ENCODE data around the gene ZMYM4. TPM values are rescaled to one million over a fixed set of nuclear protein-coding genes. Genes with fewer than 3 reads are reported as not detected.

ZMYM4 gene
- total and polyA plus RNA-seq, 2 experiments from 2014 or later, result 34.9 to 37.7 TPM

DNA sequence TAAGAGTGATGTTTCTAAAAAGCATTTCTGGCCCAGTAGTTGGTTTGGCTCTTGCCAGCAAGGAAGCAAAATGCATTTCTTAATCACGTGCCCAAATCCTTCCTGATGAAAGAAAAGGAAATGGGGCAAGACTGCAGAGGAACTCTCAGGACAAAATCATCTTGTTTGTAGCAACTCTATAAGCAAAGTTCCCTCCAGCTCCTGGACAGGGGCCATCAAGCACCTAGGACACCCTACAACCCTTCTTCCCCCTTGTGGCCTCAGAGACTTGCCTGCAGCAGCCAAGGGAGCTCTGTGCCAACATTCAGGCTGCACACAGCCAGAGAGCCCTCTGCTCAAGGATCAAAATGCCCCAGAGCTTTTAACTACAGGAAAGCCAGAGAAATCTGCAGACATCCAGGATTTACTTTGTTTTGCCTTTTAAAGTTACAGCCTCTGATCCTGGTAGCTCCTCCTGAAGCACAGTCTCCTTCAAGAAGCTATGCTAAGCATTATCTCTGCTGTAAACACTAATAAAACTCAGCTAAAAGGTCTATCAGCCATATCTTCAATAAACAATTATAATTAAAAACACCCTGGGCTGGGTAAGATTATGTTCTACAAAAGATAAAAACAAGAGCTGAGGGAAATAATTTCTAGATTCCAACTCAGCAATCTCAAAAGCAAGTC is 183.7 kb downstream of the ZMYM4 start:
- H3K4me3 ChIP-seq, result no peak overlapping the region
- H3K79me2 ChIP-seq (ENCODE audit: insufficient read depth), result no peaks in the 10 kb centered on the region
- no peaks in the 10 kb centered on the region for H3K9me3 ChIP-seq (ENCODE audit: low read depth)
- H2AFZ ChIP-seq, result no peak overlapping the region
- in situ Hi-C loops (cut with MboI), result loop anchor here (5.0 to 10.0 kb wide), 2 partner anchors 110 to 263 kb away; partner anchors contain the start of gene C1orf216
- H3K4me1 ChIP-seq (ENCODE audit: insufficient read depth), result peaks cover 55% of the 10 kb centered on the region
- peak overlapping the region; percentile 72 for H3K9ac ChIP-seq
- TF ChIP-seq EZH2phosphoT487 (IDR thresholded peaks at IDR 0.05; ENCODE audit: insufficient read depth, low read depth), result no peak
- no peak for TF ChIP-seq EZH2 (IDR thresholded peaks at IDR 0.05; ENCODE audit: insufficient read depth, poor library complexity, severe bottlenecking)
- H3K27ac ChIP-seq, result peak overlapping the region; percentile 81
- H3F3A ChIP-seq (ENCODE audit: insufficient read depth), result peaks cover 59% of the 10 kb centered on the region
- 4 to 18% methylated on average over 1 of the region's 1 CpG for WGBS, 2 experiments (ENCODE audit: low coverage in 1 of 2, low lambda C conversion rate in 2 of 2, missing lambda C conversion rate in 2 of 2)
- H4K20me1 ChIP-seq (ENCODE audit: insufficient read depth), result no peaks in the 10 kb centered on the region
- H3K9me2 ChIP-seq (ENCODE audit: insufficient read depth), result no peaks in the 10 kb centered on the region
- H3K4me2 ChIP-seq (ENCODE audit: unreplicated experiment), result peak overlapping the region; percentile 22
- peaks cover 8% of the 10 kb centered on the region; the same call in 1 of the 2 replicates for H3K36me3 ChIP-seq (ENCODE audit: low read depth)
- H3K27me3 ChIP-seq (replicated peaks; ENCODE audit: insufficient read depth), result no peaks in the 10 kb centered on the region
- peak; percentile 84 for DNase-seq

DNA sequence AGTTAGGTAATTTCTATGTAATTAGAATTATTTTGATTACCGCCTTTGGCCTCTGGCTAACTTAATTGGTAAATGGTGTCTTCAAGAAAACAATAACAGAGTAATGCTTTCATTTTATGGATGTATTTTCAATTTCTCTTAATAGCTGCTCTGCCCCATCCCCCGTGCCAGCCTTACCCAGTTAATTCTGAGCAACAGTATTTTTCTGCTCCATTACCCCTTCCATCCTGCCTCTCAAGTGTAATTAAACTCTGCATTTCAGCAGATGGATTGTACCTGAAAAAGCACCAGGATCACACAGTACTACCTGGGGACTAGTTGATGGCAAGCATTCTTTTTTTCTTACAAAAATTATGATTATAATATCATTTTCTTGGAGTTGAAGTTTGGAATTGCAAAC is 184.5 kb downstream of the ZMYM4 start:
- H3K79me2 ChIP-seq (ENCODE audit: insufficient read depth), result no peaks in the 10 kb centered on the region
- peaks cover 48% of the 10 kb centered on the region for H3K4me1 ChIP-seq (ENCODE audit: insufficient read depth)
- H4K20me1 ChIP-seq (ENCODE audit: insufficient read depth), result no peaks in the 10 kb centered on the region
- H3K27me3 ChIP-seq (replicated peaks; ENCODE audit: insufficient read depth), result no peaks in the 10 kb centered on the region
- DNase-seq, result no peak
- no peak overlapping the region for H3K9ac ChIP-seq
- peaks cover 6% of the 10 kb centered on the region; the same call in 1 of the 2 replicates for H3K36me3 ChIP-seq (ENCODE audit: low read depth)
- no peak overlapping the region for H3K4me3 ChIP-seq
- TF ChIP-seq EZH2 (IDR thresholded peaks at IDR 0.05; ENCODE audit: insufficient read depth, poor library complexity, severe bottlenecking) (no peak), EZH2phosphoT487 (IDR thresholded peaks at IDR 0.05; ENCODE audit: insufficient read depth, low read depth) (no peak)
- H3K9me2 ChIP-seq (ENCODE audit: insufficient read depth), result no peaks in the 10 kb centered on the region
- in situ Hi-C loops (cut with MboI), result loop anchor here (5.0 to 10.0 kb wide), 2 partner anchors 109 to 262 kb away; partner anchors contain the start of gene C1orf216
- 98% methylated on average over 2 of the region's 2 CpGs for WGBS, 2 experiments (ENCODE audit: low coverage in 1 of 2, low lambda C conversion rate in 2 of 2, missing lambda C conversion rate in 2 of 2)
- H3K27ac ChIP-seq, result no peak overlapping the region
- no peak overlapping the region for H3K4me2 ChIP-seq (ENCODE audit: unreplicated experiment)
- peaks cover 52% of the 10 kb centered on the region for H3F3A ChIP-seq (ENCODE audit: insufficient read depth)
- no peaks in the 10 kb centered on the region for H3K9me3 ChIP-seq (ENCODE audit: low read depth)
- H2AFZ ChIP-seq, result no peak overlapping the region

DNA sequence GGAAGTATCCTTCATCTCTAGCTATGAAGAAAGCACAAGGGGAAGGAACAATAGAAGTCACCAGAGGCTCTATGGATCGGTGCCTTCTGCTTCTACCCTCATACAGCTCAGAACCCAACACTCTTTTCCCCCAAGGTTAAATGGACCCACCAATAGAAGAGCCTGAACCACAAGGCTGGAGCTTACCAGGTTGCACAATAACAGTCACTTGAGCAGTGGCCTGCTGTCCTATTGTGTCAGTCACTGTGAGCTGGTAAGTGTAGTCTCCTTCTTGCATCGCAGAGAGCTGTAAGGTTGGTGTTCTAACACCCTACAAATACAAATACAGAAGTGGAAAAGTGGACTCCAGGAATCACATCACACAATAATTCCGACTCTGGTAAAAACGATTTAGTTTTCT is 185.7 kb downstream of the ZMYM4 start:
- peak overlapping the region; percentile 77 for H3K27ac ChIP-seq
- H3K79me2 ChIP-seq (ENCODE audit: insufficient read depth), result no peaks in the 10 kb centered on the region
- H3K36me3 ChIP-seq (ENCODE audit: low read depth), result peaks cover 5% of the 10 kb centered on the region; the same call in 1 of the 2 replicates
- no peaks in the 10 kb centered on the region for H3K9me2 ChIP-seq (ENCODE audit: insufficient read depth)
- peak overlapping the region; percentile 51 for H3K4me2 ChIP-seq (ENCODE audit: unreplicated experiment)
- peaks cover 38% of the 10 kb centered on the region for H3K4me1 ChIP-seq (ENCODE audit: insufficient read depth)
- H3K4me3 ChIP-seq, result no peak overlapping the region
- peaks cover 43% of the 10 kb centered on the region for H3F3A ChIP-seq (ENCODE audit: insufficient read depth)
- in situ Hi-C loops (cut with MboI), result loop anchor here (5.0 to 10.0 kb wide), 2 partner anchors 108 to 261 kb away; partner anchors contain the start of gene C1orf216
- peak; percentile 24 for DNase-seq
- H3K9ac ChIP-seq, result no peak overlapping the region; the same call in 1 of the 2 replicates
- no peaks in the 10 kb centered on the region for H3K27me3 ChIP-seq (replicated peaks; ENCODE audit: insufficient read depth)
- H4K20me1 ChIP-seq (ENCODE audit: insufficient read depth), result no peaks in the 10 kb centered on the region
- TF ChIP-seq EZH2phosphoT487 (IDR thresholded peaks at IDR 0.05; ENCODE audit: insufficient read depth, low read depth) (no peak), EZH2 (IDR thresholded peaks at IDR 0.05; ENCODE audit: insufficient read depth, poor library complexity, severe bottlenecking) (no peak)
- no peak overlapping the region for H2AFZ ChIP-seq
- H3K9me3 ChIP-seq (ENCODE audit: low read depth), result no peaks in the 10 kb centered on the region
- 82 to 88% methylated on average over 4 of the region's 4 CpGs for WGBS, 2 experiments (ENCODE audit: low coverage in 1 of 2, low lambda C conversion rate in 2 of 2, missing lambda C conversion rate in 2 of 2)

DNA sequence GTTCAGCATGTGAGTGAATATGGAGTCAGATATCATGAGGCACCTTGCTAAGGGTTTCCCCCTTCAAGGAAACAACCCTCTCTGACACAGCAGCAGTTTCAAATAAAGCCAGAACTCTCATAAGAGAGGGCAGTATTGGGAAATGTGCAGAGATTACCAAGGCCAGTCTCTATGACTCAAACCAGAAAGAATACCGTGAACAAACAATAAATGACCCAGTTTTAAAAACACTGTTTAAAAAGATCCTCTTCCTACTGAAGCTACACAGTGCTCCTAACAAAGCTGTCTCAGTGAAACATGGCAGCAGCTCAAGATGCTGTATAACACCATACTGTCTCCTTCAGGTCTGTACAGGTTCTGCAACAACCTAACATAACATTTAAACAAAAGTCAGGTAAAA is 186.1 kb downstream of the ZMYM4 start:
- H3K9me2 ChIP-seq (ENCODE audit: insufficient read depth), result no peaks in the 10 kb centered on the region
- H3K27me3 ChIP-seq (replicated peaks; ENCODE audit: insufficient read depth), result no peaks in the 10 kb centered on the region
- peak; percentile 89 for DNase-seq
- WGBS, 2 experiments (ENCODE audit: low coverage in 1 of 2, low lambda C conversion rate in 2 of 2, missing lambda C conversion rate in 2 of 2), result 0% methylated on average over 1 of the region's 1 CpG
- H3K9ac ChIP-seq, result peak overlapping the region; percentile 45
- peaks cover 40% of the 10 kb centered on the region for H3F3A ChIP-seq (ENCODE audit: insufficient read depth)
- H3K4me1 ChIP-seq (ENCODE audit: insufficient read depth), result peaks cover 35% of the 10 kb centered on the region
- in situ Hi-C loops (cut with MboI), result loop anchor here (5.0 to 10.0 kb wide), 2 partner anchors 108 to 260 kb away; partner anchors contain the start of gene C1orf216
- no peak overlapping the region for H3K4me3 ChIP-seq
- H3K79me2 ChIP-seq (ENCODE audit: insufficient read depth), result no peaks in the 10 kb centered on the region
- H3K36me3 ChIP-seq (ENCODE audit: low read depth), result peaks cover 5% of the 10 kb centered on the region
- TF ChIP-seq EZH2 (IDR thresholded peaks at IDR 0.05; ENCODE audit: insufficient read depth, poor library complexity, severe bottlenecking), result no peak
- TF ChIP-seq EZH2phosphoT487 (IDR thresholded peaks at IDR 0.05; ENCODE audit: insufficient read depth, low read depth), result no peak
- peak overlapping the region; percentile 51 for H3K4me2 ChIP-seq (ENCODE audit: unreplicated experiment)
- H2AFZ ChIP-seq, result no peak overlapping the region
- peak overlapping the region; percentile 77 for H3K27ac ChIP-seq
- no peaks in the 10 kb centered on the region for H3K9me3 ChIP-seq (ENCODE audit: low read depth)
- no peaks in the 10 kb centered on the region for H4K20me1 ChIP-seq (ENCODE audit: insufficient read depth)

Data from GM23248 (cell line).